ENCODE results near the gene PCDHA1. TPM values are rescaled to one million over a fixed set of nuclear protein-coding genes. Genes with fewer than 3 reads are reported as not detected.

The PCDHA1 gene
- total RNA-seq, 1 donor from 2014 or later: not detected

- Mint-ChIP-seq H3K4me1 (ENCODE audit: low read depth) (peaks cover 40% of the 10 kb centered on the region), H3K27ac (ENCODE audit: unreplicated experiment) (no peak overlapping the region), H3K4me3 (ENCODE audit: unreplicated experiment) (no peak overlapping the region), H3K27me3 (ENCODE audit: low read depth) (no peaks in the 10 kb centered on the region), H3K9me3 (ENCODE audit: low read depth) (no peaks in the 10 kb centered on the region), H3K36me3 (ENCODE audit: low read depth) (peaks cover 1% of the 10 kb centered on the region)
- DNase-seq (ENCODE audit: low spot score): no peak
- no peak for TF ChIP-seq CTCF (IDR thresholded peaks at IDR 0.05)
Observed at GRCh38 chr5:140988608-140989007, 202.7 kb downstream of the PCDHA1 start.

- Mint-ChIP-seq H3K27ac (ENCODE audit: unreplicated experiment) (peak overlapping the region; percentile 2), H3K9me3 (ENCODE audit: low read depth) (no peaks in the 10 kb centered on the region), H3K4me3 (ENCODE audit: unreplicated experiment) (no peak overlapping the region), H3K4me1 (ENCODE audit: low read depth) (peaks cover 40% of the 10 kb centered on the region), H3K36me3 (ENCODE audit: low read depth) (peaks cover 1% of the 10 kb centered on the region), H3K27me3 (ENCODE audit: low read depth) (no peaks in the 10 kb centered on the region)
- TF ChIP-seq CTCF (IDR thresholded peaks at IDR 0.05): no peak
- no peak for DNase-seq (ENCODE audit: low spot score)
Observed at GRCh38 chr5:140989254-140990020, 203.5 kb downstream of the PCDHA1 start.

DNA sequence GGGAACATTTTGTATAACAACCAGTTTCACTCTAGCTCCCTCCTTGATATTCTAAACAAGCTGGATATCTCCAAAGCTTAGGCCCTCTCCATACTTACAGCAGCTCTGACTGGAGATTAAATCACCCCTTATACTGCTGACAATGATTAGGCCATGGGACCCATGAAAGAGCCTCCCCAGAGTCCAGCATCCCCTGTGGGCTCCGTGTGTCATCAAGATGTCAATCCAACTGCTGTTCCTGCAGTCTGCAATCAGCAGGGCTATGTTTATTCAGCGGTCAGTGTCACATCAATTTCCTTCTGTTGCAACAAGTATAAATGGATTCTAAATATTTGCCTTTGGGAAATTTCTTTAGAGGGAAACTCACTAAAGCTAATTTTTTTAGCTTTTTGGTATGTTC is 206.9 kb downstream of the PCDHA1 start:
- Mint-ChIP-seq H3K27me3 (ENCODE audit: low read depth) (no peaks in the 10 kb centered on the region), H3K4me1 (ENCODE audit: low read depth) (peaks cover 32% of the 10 kb centered on the region), H3K9me3 (ENCODE audit: low read depth) (no peaks in the 10 kb centered on the region), H3K4me3 (ENCODE audit: unreplicated experiment) (no peak overlapping the region), H3K27ac (ENCODE audit: unreplicated experiment) (peak overlapping the region; percentile 47), H3K36me3 (ENCODE audit: low read depth) (peaks cover 4% of the 10 kb centered on the region)
- no peak for DNase-seq (ENCODE audit: low spot score)
- TF ChIP-seq CTCF (IDR thresholded peaks at IDR 0.05): no peak

GRCh38 chr5:140996060-140996459 is 210.1 kb downstream of the PCDHA1 start:
- peaks cover 19% of the 10 kb centered on the region for H3K4me1 Mint-ChIP-seq (ENCODE audit: low read depth)
- no peaks in the 10 kb centered on the region for H3K27me3 Mint-ChIP-seq (ENCODE audit: low read depth)
- peaks cover 5% of the 10 kb centered on the region for H3K36me3 Mint-ChIP-seq (ENCODE audit: low read depth)
- H3K4me3 Mint-ChIP-seq (ENCODE audit: unreplicated experiment): no peak overlapping the region
- TF ChIP-seq CTCF (IDR thresholded peaks at IDR 0.05): no peak
- peak overlapping the region; percentile 19 for H3K27ac Mint-ChIP-seq (ENCODE audit: unreplicated experiment)
- no peaks in the 10 kb centered on the region for H3K9me3 Mint-ChIP-seq (ENCODE audit: low read depth)
- no peak for DNase-seq (ENCODE audit: low spot score)

DNA sequence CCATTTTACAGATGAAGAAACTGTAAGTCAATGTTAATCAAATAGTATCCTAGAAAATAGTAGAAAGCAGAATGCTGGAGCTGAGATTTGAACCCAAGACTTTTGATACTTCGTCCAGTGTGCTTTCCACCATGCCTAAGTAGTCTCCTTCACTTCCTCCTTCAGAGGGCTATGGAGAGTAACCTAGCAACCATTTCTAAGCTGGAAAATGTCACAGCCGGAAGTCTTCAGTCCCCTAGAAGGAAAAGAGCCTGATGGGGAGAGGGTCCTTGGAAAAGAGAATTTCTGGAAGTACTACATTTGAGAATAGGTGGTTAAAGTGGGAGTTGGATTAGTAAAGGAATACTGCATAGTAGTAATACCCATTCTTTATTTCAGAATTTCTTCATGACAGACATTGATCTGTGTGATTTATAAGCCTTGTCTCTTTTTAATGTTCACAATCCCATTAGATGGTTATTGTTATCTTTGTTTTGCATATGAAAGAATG is 213.0 kb downstream of the PCDHA1 start:
- H3K27me3 Mint-ChIP-seq (ENCODE audit: low read depth): no peaks in the 10 kb centered on the region
- H3K9me3 Mint-ChIP-seq (ENCODE audit: low read depth): no peaks in the 10 kb centered on the region
- H3K27ac Mint-ChIP-seq (ENCODE audit: unreplicated experiment): no peak overlapping the region
- H3K36me3 Mint-ChIP-seq (ENCODE audit: low read depth): peaks cover 5% of the 10 kb centered on the region
- TF ChIP-seq CTCF (IDR thresholded peaks at IDR 0.05): no peak
- H3K4me1 Mint-ChIP-seq (ENCODE audit: low read depth): peaks cover 31% of the 10 kb centered on the region
- H3K4me3 Mint-ChIP-seq (ENCODE audit: unreplicated experiment): no peak overlapping the region
- no peak for DNase-seq (ENCODE audit: low spot score)
